Measurements from ENCODE around the gene DISC1.
A peak's percentile ranks its signal among the peaks of the same experiment; 100 is the strongest.

DISC1 gene

DNA sequence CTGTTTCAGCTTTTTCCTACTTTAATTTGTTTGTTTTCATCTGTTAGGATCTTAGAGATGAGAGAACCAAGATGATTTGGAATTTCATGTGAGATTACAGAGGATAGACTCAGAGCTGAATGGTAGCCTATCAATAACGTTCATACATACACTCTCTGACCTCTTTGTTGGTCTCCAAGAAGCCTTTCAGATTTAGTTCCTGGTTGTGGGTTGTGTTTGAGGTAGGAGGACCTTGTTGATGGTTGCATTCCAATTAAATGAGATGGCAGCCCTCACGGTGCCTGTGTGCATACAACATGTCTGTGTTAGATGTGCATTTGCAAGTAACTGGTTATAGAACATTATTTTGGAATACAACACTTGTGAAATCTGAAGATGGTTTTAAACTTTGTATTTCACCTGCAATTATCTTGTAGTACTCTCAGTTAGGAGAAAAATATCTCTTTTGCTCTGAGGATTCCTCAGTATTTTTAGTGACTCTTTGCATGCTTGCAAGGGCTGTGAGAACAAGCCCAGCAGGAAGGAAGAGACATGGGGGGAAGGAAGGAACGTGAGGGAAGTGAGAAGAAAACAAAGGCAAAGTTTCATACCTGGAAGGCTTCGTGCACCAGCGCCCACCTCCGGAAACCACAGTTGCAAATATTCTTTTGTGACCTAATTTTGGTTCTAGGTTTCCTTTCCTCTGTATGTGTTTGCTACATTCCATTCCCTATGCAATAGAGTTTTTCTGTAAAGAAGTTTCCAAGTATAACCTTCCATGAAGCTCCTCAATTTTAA lies 291.8 kb downstream of the DISC1 start:
- DNase-seq = no peak

DNA sequence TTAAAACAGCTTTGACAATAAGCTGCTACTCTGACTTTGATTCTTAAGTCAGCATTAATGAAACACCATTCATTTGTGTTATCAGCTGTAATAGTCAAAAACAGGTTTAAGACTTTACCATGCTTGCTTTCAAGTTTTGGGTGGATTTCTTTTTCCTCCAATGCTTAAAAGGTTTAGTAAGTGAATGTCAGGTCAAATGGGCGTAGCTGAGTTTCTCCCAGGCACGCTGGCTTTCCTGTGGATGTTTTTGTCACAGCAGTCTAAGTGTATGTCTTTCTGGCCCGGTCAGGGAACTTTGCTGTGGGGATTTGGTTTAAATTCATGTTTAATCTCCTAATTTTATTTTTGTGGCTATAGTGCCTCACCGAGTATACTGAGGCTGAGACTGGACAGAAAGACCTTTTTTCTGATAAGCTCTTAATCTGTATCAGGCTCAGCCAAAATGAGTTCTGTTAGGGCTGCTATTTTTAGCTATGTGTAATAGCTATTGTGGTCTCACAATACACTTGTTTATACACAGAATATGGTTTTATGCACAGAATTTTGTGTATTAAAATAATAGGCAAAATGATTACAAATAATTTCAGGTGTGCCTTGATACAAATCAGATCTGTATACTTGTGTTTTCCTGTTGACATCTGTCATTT lies 292.8 kb downstream of the DISC1 start:
- no peak for DNase-seq

DNA sequence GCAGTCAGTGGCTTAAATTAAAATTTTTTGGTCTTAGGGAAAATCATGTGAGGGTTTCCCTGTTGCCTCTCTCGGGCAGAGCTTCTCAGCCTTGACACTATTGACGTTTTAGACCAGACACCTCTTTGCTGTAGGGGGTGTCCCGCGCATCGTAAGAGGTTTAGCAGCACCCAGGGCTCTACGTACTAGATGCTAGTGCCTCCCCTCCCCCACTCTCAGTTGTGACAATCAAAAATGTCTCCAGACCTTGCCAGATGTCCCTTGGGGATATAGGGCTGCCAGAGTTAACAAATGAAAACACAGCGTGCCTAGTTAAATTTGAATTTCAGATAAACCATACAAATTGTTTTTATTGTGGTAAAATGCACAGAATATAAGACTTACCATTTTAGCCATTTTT lies 293.3 kb downstream of the DISC1 start:
- DNase-seq = no peak

DNA sequence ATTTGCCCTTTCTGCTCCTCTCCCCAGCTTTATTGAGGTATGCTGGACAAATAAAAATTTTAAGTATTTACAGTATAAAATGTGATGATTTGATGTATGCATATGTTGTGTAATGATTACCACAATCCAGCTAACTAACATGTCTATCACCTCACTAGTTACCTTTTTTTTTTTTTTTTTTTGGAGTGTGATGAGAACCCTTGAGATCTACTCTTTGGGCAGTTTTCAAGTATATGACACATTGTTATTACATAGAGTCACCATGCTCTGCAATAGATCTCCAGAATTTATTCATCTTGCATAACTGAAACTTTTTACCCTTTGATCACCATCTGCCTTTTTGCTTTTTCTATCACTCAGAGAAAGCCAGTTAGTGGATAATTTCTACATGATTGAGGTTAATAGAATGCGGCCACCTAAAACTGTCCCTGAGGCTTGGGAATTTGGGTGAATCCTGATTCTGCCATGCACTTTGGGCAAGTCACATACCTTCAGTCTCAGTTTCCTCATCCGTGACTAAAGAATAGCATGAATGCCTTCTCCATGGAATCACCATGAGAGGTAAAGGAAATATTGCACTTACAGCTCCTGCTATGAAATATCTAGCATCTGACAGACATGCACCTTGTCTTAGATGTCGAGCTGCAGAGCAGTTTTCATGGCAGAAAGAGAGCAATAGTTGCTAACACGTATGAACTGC lies 295.2 kb downstream of the DISC1 start:
- DNase-seq = no peak

DNA sequence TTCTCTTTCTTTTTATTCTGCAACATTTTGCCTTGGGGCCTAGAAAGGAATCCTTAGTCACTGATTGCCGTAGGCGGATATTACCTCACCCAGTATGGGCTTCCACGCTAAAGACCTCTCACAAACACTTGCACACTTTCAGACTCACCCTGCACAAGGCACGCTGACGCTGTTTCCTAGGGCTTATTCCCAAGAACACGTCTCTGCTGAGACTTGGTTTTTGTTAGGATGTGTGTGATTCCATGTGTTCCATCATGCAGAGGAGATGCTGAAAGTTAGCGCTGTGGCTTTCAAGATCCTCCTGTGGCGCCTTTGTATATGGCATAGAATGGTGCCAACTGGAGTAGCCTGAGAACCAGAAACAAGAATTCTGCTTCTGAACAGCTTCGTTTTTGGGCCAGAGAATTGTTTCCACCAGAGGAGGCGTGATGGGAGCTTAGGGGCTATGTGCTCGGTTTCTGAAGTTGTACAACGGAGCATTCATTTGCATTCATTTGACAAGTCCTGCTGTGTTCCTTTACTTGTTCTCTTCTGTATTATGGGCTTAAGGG lies 297.0 kb downstream of the DISC1 start:
- no peak for DNase-seq

DNA sequence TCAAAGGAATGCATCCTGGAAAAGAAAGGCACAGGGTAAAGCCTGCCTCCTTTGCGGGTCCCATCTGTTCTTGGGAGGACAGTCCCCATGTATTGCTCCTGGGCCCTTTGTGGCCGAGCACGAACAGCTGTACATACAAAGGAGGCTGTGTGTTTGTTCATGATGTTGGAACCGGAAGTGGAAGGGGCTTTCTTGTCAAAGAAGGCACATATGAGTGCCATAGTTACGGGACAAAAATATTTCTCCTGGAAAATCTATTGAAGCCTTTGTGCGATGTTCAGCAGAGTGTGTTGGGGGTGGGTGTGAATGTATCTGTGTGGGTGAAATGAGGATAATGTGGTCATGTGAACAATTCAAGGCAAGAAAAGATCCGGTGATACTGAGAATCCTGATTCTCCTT lies 297.6 kb downstream of the DISC1 start:
- DNase-seq = no peak

DNA sequence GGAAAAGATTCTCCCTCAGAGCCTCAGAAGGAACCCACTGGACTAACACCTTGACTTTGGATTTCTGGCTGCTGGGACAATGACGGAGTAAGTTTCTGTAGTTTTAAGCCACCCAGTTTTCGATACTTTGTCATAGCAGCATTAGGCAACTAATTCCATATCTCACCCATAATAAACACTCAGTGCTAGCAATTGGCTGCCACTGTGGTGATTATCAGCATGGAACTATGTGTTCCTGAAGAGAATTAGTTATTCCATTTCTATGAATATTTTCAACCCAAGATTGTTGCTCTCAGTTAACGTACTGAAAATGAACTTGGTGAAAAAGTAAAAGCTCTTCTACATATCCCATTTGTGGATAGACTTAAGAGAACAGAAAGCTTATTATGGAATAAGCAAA lies 299.3 kb downstream of the DISC1 start:
- no peak for DNase-seq

DNA sequence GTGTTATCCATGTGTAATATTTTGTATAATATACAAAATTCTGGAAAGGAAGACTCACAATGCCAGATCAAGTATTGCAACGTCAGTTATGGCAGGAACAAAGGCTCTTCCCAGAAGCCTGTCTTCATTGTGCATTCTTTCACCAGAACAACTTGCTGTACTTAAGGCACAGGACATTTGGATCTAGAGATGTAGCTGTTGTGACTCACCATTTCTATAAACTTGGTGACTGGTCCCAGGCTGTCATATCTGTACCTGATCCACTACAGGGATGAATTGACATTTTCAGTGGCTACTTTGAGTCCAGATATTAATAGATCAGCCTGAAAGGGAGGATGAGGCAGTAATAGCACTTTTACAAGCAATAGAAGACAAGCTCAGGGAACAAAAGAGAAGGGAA lies 299.8 kb downstream of the DISC1 start:
- no peak for DNase-seq

DNA sequence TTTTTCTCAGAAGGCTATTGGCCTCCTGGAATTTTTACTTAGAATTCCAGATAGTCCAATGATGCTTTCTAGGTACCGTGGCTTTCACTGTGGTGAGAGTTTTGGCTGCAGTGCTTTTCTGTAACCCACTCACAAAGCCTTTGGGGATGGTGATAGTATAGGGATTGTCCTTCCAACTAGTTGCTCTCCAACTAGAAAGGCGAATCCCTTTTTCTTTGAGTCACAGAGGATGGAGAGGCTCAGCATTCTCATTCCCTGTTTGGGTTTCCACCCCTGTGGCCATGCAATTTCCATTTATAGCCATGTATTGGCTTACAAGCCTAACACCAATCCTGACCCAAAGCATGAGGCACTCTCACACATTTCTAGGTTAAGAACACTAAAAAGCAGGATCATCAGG lies 300.3 kb downstream of the DISC1 start:
- DNase-seq = no peak

DNA sequence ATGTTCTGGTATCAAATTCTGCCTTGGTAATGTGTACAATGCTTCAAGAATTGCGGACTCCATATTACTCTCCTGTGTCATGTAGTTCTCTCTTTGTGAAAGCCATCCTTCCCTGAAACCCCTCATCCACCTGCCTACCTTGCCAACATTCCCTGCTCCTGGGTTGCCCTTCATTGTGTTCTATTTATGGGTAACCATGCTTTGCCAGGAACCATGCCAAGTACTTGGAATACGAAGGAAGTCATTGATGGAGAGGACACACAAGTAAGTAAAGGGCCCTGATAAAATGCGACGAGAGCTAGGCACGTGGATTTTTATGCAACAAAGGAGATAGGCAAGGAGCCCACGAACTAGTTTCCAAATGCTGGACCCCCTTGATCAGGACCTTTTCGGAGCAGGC lies 300.8 kb downstream of the DISC1 start:
- no peak for DNase-seq

DNA sequence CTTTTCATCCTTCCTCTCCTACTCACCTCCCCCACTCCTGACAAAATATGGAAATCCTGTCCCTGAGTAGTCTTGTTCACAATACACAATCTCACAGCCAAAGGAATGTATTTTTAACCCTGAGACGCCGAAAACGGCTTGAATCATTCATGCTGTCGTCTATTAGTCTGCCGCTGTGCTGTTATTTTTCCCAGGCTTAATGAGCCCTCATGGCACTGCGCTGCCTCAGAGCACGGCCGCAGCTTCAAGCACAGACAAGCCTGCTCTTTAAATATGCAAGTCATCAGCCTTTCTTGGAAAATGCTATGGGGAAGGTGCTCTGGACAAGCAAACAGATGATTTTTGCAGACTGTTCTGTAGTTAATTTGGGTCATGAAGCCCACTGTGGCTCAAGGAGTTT lies 302.7 kb downstream of the DISC1 start:
- no peak for DNase-seq

DNA sequence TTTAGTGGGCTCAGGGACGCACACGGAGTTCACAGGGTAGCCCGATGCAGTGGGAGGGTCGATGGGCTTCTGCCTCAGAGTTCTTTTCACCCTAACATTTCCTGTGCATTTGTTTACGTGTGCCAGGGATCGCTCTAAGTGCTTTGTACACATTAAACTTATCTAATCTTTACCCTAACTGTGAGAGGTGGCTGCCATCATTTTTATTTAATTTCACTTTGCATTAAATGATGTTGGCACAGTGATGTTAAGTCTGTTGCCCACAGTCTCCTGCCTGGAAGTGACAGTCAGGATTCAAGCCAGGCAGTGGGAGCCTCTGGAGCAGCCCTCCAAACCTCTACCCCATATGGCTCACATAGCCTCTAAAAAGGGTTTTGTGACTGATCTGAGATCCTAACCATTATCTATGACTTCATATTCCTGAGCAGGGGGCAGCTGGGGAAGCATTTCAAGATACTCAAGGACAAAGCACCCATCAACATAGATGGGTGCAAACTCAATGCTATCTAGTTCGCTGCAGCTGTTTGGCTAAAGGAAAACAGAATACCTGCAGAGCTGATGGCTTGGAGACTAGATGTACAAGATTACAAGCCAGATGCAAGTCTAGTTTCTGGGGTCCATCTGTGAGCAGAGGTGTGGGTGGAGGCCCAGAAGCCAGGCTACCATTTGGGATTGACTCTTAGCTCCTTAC lies 303.8 kb downstream of the DISC1 start:
- no peak for DNase-seq

DNA sequence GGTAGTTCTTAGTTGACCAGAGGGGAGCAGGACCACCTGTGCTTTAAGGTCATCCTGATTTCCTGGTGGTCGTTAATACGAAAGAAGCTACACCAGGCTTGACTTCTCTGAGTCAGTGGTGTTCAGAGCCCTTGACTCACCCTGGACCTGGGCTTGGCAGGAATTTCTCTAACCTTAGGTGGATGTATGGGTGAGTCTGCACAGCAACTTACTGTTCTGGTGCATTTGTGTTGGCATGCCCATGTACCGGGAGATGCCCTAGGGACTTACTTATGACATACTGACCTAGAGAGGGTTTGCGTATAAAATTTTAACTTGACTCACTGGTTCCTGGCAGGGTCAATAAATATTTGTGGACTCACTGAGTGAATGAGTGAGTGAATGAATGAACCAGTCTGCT lies 304.6 kb downstream of the DISC1 start:
- no peak for DNase-seq

DNA sequence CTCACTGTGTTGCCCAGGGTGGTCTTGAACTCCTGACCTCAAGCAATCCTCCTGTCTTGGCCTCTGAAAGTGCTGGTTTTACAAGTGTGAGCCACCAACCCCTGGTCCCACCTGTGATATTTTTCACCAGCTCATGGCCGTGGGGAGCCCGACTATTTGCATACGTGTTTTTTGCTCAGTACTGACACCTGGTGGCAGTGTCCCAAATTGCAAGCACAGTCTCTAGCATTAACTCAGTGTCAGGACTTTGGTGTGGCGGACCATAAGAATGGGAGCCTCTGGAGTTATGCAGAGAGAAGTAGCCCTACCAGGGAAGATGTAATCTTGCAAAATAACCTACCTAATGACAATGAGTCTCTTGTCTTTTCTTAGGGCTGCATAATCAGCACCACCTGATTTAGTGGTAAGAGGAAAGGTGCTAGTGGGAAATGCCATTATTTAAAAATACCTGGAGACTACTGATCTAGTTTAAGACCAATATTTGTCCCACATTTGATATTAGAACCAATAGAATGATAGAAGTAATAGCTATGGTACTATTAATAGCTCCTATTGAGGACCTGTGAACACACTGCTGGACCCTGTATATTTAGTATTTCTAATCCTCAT lies 305.4 kb downstream of the DISC1 start:
- DNase-seq = peak; percentile 38 to 46

DNA sequence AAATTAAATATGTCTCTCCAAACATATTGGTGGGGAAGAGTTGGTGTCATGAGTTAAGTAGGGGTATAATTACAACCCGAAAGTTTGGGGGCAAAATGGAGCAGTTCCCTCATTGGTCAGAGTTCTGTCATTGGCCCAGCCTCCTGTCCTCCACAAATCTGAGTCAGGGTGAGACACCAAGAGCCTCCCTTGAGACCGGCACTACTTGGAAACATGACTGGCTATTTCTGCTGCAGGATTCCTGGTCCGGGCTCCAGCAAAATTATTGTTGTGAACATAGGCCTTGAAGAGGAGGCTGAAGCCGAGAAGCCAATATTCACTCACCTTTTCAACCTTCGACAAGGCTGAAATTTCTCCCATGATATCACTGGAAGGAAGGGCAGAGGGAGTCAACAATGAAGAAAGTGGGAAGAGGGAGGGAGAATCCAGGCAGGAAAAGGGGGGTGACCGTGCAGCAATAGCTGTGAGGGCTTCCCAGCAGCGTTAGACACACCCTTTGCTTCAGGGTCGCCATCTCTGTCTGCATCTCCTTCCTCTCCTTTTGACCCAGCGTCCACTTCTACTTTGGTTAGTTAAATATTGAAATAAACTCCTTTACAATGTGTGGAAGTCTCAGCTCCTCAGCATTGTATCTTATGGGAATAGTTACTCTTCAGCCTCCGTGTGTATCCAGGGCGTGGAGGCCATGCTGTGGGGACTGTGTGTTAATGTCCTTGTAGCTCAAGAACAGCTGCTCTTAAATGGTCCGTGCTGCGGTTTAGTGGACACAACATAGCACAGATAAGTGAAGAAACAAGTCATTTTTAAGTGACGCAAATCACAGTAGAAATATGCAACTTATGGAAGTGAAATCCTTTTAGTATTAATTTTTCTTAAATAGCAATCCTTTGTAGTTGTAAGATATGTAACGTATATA lies 307.4 kb downstream of the DISC1 start:
- DNase-seq = no peak

DNA sequence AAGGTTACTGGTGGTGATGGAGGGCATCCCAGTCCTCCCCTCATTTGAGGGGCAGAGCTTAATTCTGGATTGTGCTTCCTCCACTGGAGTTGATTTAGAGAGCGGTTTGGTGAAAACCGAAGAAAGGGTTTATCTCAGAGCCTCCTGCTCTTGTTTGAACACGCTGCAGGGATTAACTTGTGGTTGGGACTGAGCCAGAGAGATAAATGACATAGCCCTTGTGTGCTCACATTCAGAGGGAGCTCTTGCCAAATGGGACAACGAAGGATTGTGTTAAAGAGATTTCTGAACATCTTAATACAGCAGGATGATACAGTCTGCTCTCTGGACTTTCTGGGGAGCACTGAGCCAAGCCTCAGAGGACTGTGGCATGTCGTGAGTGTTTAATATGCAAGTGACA lies 308.2 kb downstream of the DISC1 start:
- DNase-seq = no peak

DNA sequence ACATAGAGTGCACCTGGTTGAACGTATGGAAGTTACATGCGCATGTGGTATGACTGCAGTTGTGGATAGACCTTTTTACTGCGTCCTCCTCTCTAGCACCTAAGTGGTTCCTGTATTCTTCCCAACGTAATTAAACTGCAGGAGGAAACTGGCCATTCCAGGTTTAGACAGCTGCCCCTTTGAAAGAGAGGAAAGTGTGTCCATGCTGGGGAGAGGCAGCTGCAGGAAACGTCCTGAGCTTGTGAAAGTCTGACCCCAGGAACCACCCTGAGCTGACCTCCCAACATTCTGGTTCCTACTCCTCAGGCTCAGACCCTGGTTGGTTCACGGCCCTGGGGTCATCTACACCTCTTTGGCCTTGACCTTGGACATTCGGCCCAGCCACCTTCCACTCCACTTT lies 309.3 kb downstream of the DISC1 start:
- DNase-seq = no peak

DNA sequence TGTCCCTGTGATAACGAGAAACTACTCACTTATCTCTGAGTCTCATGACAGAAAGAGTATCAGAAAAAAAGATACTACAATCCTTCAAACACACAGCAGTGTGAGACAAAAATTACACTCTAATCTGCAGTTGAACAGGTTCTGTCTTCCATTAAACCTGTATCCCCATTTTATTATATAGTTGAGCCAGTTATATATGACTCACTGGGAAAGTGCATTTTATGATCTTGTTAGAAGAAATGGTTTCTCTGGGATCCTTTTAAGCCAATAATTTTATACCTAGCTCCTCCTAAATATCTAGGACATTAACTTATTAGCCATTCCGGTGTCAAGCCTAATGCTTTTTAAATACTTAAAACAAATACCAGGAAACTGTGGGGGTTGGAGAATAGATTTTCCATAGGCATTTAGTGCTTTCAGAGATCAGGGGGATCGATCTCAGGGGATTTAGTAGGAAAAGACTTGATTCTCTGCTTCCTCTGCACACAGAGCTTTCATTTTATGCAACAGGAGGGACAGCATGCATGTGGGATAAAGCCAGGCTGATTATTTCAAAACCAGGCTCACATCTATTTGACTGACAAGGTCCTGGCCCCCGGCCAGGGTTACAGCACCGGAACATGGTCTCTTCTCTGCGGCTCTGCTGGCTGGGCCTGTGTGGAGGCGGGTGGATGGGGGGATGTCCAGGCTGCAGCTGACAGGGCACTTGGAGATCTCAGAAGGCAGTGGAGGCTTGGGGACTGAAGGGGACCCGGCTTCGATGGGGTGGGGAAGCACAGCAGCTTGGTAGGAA lies 310.6 kb downstream of the DISC1 start:
- DNase-seq = no peak

DNA sequence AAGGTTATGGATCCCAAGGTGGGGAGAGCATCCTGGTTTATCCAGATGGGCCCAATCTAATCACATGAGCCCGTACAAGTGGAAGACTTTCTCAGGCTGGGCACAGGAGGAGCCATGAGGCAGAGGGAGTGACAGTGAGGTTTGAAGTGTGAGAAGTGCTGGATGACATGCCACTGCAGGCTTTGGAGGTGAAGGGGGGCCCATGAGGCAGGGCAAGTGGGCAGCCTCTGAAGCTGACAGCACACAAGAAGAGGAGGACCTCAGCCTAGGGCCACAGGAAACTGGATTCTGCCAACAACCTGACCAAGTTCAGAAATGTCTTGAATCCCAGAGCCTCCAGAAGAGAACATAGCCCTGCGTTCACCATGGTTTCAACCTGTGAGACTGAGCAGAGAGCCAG lies 311.6 kb downstream of the DISC1 start:
- DNase-seq = no peak

DNA sequence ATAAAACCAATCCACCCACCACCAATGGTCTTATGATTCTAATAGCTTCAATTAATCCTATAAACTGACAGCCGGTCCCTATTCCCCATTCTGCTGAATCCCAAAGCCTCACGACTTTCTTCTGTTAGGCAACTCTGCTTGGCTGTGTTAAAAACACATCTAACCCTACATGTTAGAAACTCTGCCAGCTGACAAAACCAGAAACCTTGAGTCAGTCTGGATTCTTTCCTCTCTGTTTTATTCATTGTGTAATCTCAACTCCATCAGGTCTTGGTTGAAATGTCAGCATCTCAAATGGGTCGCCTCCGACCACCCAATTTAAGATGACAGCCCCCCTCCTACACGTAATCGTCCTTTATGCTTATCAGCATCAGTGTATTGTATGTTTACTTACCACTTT lies 312.1 kb downstream of the DISC1 start:
- no peak for DNase-seq

DNA sequence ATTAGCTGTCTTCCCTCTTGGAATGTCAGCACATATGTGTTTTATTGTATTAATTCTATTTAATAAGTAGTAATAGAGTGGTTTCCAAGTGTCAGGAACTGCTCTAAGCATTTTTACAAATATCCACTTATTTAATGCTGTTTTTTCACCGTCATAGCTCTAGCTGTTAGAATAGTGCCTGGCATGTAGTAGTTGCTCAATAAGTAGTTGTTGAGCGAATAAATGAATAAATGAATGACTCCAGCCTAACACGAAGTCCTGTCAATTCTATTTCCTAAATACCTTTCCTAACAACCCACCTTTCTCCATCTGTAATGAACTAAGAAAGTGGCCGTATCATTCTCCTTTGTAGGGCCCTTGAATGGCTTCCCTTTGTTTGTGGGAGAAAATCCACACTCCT lies 312.5 kb downstream of the DISC1 start:
- DNase-seq = no peak

Data from Kasumi-1 (cell line).